IPS DF 4.7 (cell line): ENCODE measurements around the gene KRT36.

ENCODE experiments used
- DNase-seq: peaks from one replicate; pipeline ENCODE4 v3.0.0-alpha.2; 2013; ENCODE audit warnings: low spot score; ENCODE audit errors: extremely low read depth

The KRT36 gene

GRCh38 chr17:41442739-41443138 lies 47.0 kb downstream of the KRT36 start:
- DNase-seq = no peak

GRCh38 chr17:41440531-41441033 lies 49.1 kb downstream of the KRT36 start, which contains the start of gene KRT38:
Gene KRT38, minus strand, starts transcription at chr17:41440983. Its CDS starts 62 bp downstream, at chr17:41440921.
- DNase-seq = no peak

- DNase-seq = no peak
Measured at GRCh38 chr17:41439375-41439774, 50.3 kb downstream of the KRT36 start.

GRCh38 chr17:41437769-41438168 lies 51.9 kb downstream of the KRT36 start:
- no peak for DNase-seq

- no peak for DNase-seq
Measured at GRCh38 chr17:41437254-41437653, 52.5 kb downstream of the KRT36 start.
